Neural cell (in vitro differentiated cells): ENCODE data around the gene CCR3. TPM values are rescaled to one million over a fixed set of nuclear protein-coding genes. Genes with fewer than 3 reads are reported as not detected.

Experiments
- H2AFZ ChIP-seq: fragments of 200-600, 300-800 bp; sonication (generic), shearing (Covaris generic); 2 replicates; pipeline ENCODE4 v1.6.0; 2014; ENCODE audit warnings: low read depth, mild to moderate bottlenecking, antibody characterized with exemption, low read length, moderate library complexity
- H3F3A ChIP-seq: fragments of 200-600 bp; shearing (Covaris generic); 2 replicates; pipeline ENCODE4 v1.6.1; 2016; ENCODE audit warnings: mild to moderate bottlenecking, moderate library complexity, mixed read lengths, antibody characterized with exemption, low read length; ENCODE audit not compliant: insufficient read depth, poor library complexity, severe bottlenecking
- H3K27ac ChIP-seq: fragments of 200-600, 300-800 bp; sonication (generic), shearing (Covaris generic); 2 replicates; pipeline ENCODE4 v1.5.1; 2014; ENCODE audit warnings: mild to moderate bottlenecking, low read length, moderate library complexity
- H3K27me3 ChIP-seq: fragments of 300-800, 200-600 bp; sonication (generic), shearing (Covaris generic); 2 replicates; pipeline ENCODE4 v1.6.0; 2014; ENCODE audit warnings: mild to moderate bottlenecking, low read depth, low read length, moderate library complexity; ENCODE audit not compliant: insufficient read depth
- H3K36me3 ChIP-seq: fragments of 300-800, 200-600 bp; sonication (generic), shearing (Covaris generic); 2 replicates; pipeline ENCODE4 v1.5.1; 2014; ENCODE audit warnings: mild to moderate bottlenecking, antibody characterized with exemption, low read length, moderate library complexity; ENCODE audit not compliant: insufficient read depth
- H3K4me2 ChIP-seq: fragments of 300-800, 200-600 bp; sonication (generic), shearing (Covaris generic); 2 replicates; pipeline ENCODE4 v1.6.0; 2014; ENCODE audit warnings: mild to moderate bottlenecking, low read length
- H3K4me3 ChIP-seq: fragments of 300-800, 200-600 bp; sonication (generic), shearing (Covaris generic); 2 replicates; pipeline ENCODE4 v1.5.1; 2014; ENCODE audit warnings: mild to moderate bottlenecking, low read length, moderate library complexity
- H3K79me2 ChIP-seq: fragments of 200-600 bp; shearing (Covaris generic); replicated peaks from 2 replicates; pipeline ENCODE4 v1.6.0; 2014; ENCODE audit warnings: mild to moderate bottlenecking, low read length, moderate library complexity; ENCODE audit not compliant: insufficient read depth
- H3K9ac ChIP-seq: fragments of 300-800, 200-600 bp; sonication (generic), shearing (Covaris generic); 2 replicates; pipeline ENCODE4 v1.6.1; 2016; ENCODE audit warnings: mild to moderate bottlenecking, low read length, mixed read lengths
- H3K9me2 ChIP-seq: fragments of 200-600 bp; shearing (Covaris generic); 2 replicates; pipeline ENCODE4 v1.6.1; 2016; ENCODE audit warnings: mild to moderate bottlenecking, low read length, mixed read lengths; ENCODE audit not compliant: insufficient read depth
- H3K9me3 ChIP-seq: fragments of 200-600, 300-800 bp; sonication (generic), shearing (Covaris generic); 2 replicates; pipeline ENCODE4 v1.6.1; 2016; ENCODE audit warnings: mild to moderate bottlenecking, mixed run types, low read length, moderate library complexity, mixed read lengths
- H4K20me1 ChIP-seq: fragments of 200-600 bp; shearing (Covaris generic); 2 replicates; pipeline ENCODE4 v1.6.1; 2016; ENCODE audit warnings: mild to moderate bottlenecking, mixed run types; ENCODE audit not compliant: insufficient read depth
- CTCF ChIP-seq: fragments of 450-650 bp; IDR thresholded peaks from 2 replicates; pipeline ENCODE4 v1.5.1; 2014; ENCODE audit warnings: antibody characterized with exemption, mild to moderate bottlenecking, moderate library complexity; ENCODE audit not compliant: poor library complexity, severe bottlenecking
- EP300 ChIP-seq: fragments of 450-650 bp; conservative IDR thresholded peaks from 2 replicates; pipeline ENCODE4 v1.6.1; 2014; ENCODE audit warnings: antibody characterized with exemption, mild to moderate bottlenecking, moderate library complexity; ENCODE audit not compliant: poor library complexity, severe bottlenecking
- EZH2 ChIP-seq: fragments of 200-600, 300-800 bp; shearing (Covaris generic), sonication (generic); IDR thresholded peaks from 2 replicates; pipeline ENCODE4 v1.6.1; 2014; ENCODE audit warnings: antibody characterized with exemption, low read length, borderline replicate concordance, mild to moderate bottlenecking; ENCODE audit not compliant: insufficient read depth, poor library complexity, severe bottlenecking
- MXI1 ChIP-seq: fragments of 450-650 bp; conservative IDR thresholded peaks from 2 replicates; pipeline ENCODE4 v1.6.1; 2014; ENCODE audit warnings: antibody characterized with exemption, mild to moderate bottlenecking; ENCODE audit not compliant: poor library complexity, severe bottlenecking
- POLR2AphosphoS5 ChIP-seq: IDR thresholded peaks from 2 replicates; pipeline ENCODE4 v1.6.1; 2012
- RAD21 ChIP-seq: fragments of 450-650 bp; conservative IDR thresholded peaks from 2 replicates; pipeline ENCODE4 v1.6.1; 2014; ENCODE audit warnings: antibody characterized with exemption, mild to moderate bottlenecking, moderate library complexity
- REST ChIP-seq: IDR thresholded peaks from 2 replicates; pipeline ENCODE4 v1.6.1; 2012; ENCODE audit warnings: borderline replicate concordance
- SMC3 ChIP-seq: fragments of 450-650 bp; conservative IDR thresholded peaks from 2 replicates; pipeline ENCODE4 v1.6.1; 2014; ENCODE audit warnings: antibody characterized with exemption, mild to moderate bottlenecking, moderate library complexity; ENCODE audit not compliant: poor library complexity
- TAF1 ChIP-seq: IDR thresholded peaks from 2 replicates; pipeline ENCODE4 v1.6.1; 2012; ENCODE audit warnings: low read depth
- polyA plus RNA-seq: library from polyadenylated mRNA; depleted of rRNA; stranded (reverse); fragments of >200 nt; gene quantifications from 2 replicates; pipeline ENCODE4 v1.2.3, GENCODE V29; 2014

Gene CCR3
- polyA plus RNA-seq, 1 donor from 2014 or later = not detected

- no peak overlapping the region for H3K4me3 ChIP-seq
- H3K9me2 ChIP-seq = no peaks in the 10 kb centered on the region
- no peak overlapping the region for H3K9ac ChIP-seq
- H3K27ac ChIP-seq = no peak overlapping the region
- no peaks in the 10 kb centered on the region for H3F3A ChIP-seq
- no peaks in the 10 kb centered on the region for H3K79me2 ChIP-seq
- H3K36me3 ChIP-seq = no peaks in the 10 kb centered on the region
- H2AFZ ChIP-seq = no peak overlapping the region
- no peaks in the 10 kb centered on the region for H3K9me3 ChIP-seq
- H3K4me2 ChIP-seq = no peak overlapping the region
- no peaks in the 10 kb centered on the region for H4K20me1 ChIP-seq
- no peaks in the 10 kb centered on the region for H3K27me3 ChIP-seq
- no peak for TF ChIP-seq SMC3
- TF ChIP-seq RAD21 = no peak
- TF ChIP-seq CTCF = no peak
- no peak for TF ChIP-seq EP300
- no peak for TF ChIP-seq MXI1
Observed at GRCh38 chr3:46221938-46222337, 20.3 kb upstream of the CCR3 start.

GRCh38 chr3:46222435-46223161 lies 19.7 kb upstream of the CCR3 start:
- Histone ChIP-seq H3K4me2 (no peak overlapping the region), H3K27ac (no peak overlapping the region), H3F3A (no peaks in the 10 kb centered on the region), H3K36me3 (no peaks in the 10 kb centered on the region), H3K9ac (no peak overlapping the region), H2AFZ (no peak overlapping the region), H3K9me3 (no peaks in the 10 kb centered on the region), H3K9me2 (no peaks in the 10 kb centered on the region), H3K4me3 (no peak overlapping the region), H3K79me2 (no peaks in the 10 kb centered on the region), H4K20me1 (no peaks in the 10 kb centered on the region), H3K27me3 (no peaks in the 10 kb centered on the region)
- TF ChIP-seq REST (no peak), EP300 (no peak), MXI1 (no peak), TAF1 (no peak), CTCF (no peak), EZH2 (no peak), POLR2AphosphoS5 (no peak), SMC3 (no peak), RAD21 (no peak)
